ENCODE data around the gene MFNG. TPM values are rescaled to one million over a fixed set of nuclear protein-coding genes. Genes with fewer than 3 reads are reported as not detected.

The MFNG gene
- total RNA-seq, 1 donor from 2014 or later: 53.5 TPM

DNA sequence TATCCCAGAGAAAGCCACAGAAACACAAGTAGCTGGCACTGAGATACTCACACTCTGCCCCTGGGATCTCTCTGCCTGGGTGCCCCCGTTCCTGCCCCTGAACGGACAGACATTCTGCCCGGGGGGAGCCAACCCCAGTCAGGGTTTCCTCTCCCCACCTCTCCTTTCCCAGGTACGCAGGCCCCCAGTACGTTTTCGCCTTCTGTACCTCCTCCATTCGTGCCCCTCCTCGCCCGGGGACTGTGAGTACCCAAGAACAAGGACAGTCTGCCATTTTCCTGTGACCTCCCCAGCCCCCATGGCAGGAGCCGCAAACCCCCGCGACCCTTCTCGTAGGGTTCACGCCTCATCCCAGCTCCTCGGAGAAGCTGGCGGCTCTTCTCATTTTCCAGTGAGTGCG lies 29.8 kb downstream of the MFNG start:
- no peaks in the 10 kb centered on the region for H3K36me3 ChIP-seq
- H3K9me3 ChIP-seq: no peaks in the 10 kb centered on the region
- H3K27ac ChIP-seq: no peak overlapping the region
- ATAC-seq: no peak
- peaks cover 5% of the 10 kb centered on the region for H3K4me1 ChIP-seq
- no peaks in the 10 kb centered on the region for H3K27me3 ChIP-seq
- intact Hi-C loops (cut with DNase I): no loop called here
- DNase-seq: no peak
- no peak overlapping the region for H3K4me3 ChIP-seq
- TF ChIP-seq CTCF (IDR thresholded peaks at IDR 0.05): no peak

GRCh38 chr22:37455896-37456295 lies 30.3 kb downstream of the MFNG start:
- peaks cover 5% of the 10 kb centered on the region for H3K4me1 ChIP-seq
- no peaks in the 10 kb centered on the region for H3K27me3 ChIP-seq
- H3K4me3 ChIP-seq: no peak overlapping the region
- H3K9me3 ChIP-seq: no peaks in the 10 kb centered on the region
- H3K27ac ChIP-seq: no peak overlapping the region
- ATAC-seq (no peak), DNase-seq (no peak)
- intact Hi-C loops (cut with DNase I): no loop called here
- no peaks in the 10 kb centered on the region for H3K36me3 ChIP-seq
- TF ChIP-seq CTCF (IDR thresholded peaks at IDR 0.05): no peak

DNA sequence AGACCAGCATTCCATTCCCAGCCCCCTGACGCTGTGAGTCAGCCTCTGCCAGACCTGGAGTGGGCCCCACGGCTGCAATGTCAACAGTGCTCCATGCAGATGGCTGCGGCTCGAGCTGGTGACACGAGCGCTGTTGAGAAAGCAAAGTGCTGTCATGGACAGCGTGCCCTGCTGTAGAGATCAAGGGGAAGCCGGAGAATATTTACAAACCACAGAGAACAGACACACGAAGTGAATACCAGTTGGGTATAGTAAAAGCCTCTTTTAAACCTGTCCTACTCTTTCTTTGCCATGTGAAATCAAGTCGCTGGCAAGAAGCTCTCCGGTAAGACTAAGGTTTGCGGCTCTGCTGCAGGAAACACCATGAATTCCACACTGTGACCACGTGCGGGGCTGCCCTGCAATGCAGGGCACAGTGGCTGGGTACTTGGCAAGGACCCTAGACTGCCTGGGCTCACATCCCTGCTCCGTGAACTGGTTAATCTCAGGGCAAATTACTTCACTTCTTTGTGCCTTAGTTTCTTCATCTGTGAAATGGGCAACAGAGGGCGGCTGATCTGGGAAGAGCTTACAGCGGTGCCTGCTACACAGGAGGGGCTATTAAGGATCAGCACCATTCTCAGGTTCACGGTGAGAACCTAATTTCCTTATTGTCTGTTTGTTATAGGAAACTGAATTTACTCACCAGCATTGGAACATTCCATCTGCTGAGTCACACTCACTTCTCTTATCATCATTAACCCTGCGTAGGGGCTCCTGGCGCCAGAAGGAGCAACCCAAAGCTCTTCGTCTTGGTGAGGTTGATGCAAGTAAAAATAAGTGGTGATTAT lies 31.1 kb downstream of the MFNG start:
- no peak overlapping the region for H3K27ac ChIP-seq
- no peaks in the 10 kb centered on the region for H3K36me3 ChIP-seq
- no peak overlapping the region for H3K4me3 ChIP-seq
- peaks cover 5% of the 10 kb centered on the region for H3K4me1 ChIP-seq
- intact Hi-C loops (cut with DNase I): no loop called here
- ATAC-seq (peak; percentile 68), DNase-seq (peak; percentile 79)
- no peak for TF ChIP-seq CTCF (IDR thresholded peaks at IDR 0.05)
- H3K9me3 ChIP-seq: no peaks in the 10 kb centered on the region
- no peaks in the 10 kb centered on the region for H3K27me3 ChIP-seq

- no peaks in the 10 kb centered on the region for H3K27me3 ChIP-seq
- H3K4me1 ChIP-seq: peaks cover 5% of the 10 kb centered on the region
- ATAC-seq: no peak
- H3K4me3 ChIP-seq: no peak overlapping the region
- DNase-seq: no peak
- intact Hi-C loops (cut with DNase I): no loop called here
- H3K36me3 ChIP-seq: no peaks in the 10 kb centered on the region
- no peak for TF ChIP-seq CTCF (IDR thresholded peaks at IDR 0.05)
- no peaks in the 10 kb centered on the region for H3K9me3 ChIP-seq
- no peak overlapping the region for H3K27ac ChIP-seq
Observed at GRCh38 chr22:37453696-37454095, 32.5 kb downstream of the MFNG start.

DNA sequence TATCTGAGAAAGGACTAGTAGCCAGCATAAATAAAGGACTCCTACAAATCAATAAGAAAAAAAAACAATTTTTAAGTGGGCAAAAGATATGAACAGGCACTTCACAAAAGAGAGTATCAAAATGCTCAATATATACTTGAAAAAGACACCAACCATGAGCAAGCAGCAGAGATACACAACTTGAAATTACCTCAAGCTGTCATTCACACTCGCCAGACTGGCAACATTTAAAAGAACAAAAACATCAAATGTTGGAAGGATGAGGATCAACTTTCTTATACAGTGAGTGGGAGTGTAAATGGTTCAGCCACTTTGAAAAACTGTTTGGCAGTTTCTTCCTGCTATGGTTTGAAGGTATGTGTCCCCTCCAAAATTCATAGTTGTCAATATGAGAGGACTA lies 35.0 kb downstream of the MFNG start:
- H3K27ac ChIP-seq: no peak overlapping the region
- no peak for TF ChIP-seq CTCF (IDR thresholded peaks at IDR 0.05)
- no peak for DNase-seq
- H3K27me3 ChIP-seq: no peaks in the 10 kb centered on the region
- peaks cover 5% of the 10 kb centered on the region for H3K4me1 ChIP-seq
- ATAC-seq: no peak
- no peaks in the 10 kb centered on the region for H3K36me3 ChIP-seq
- no peaks in the 10 kb centered on the region for H3K9me3 ChIP-seq
- intact Hi-C loops (cut with DNase I): no loop called here
- H3K4me3 ChIP-seq: no peak overlapping the region

All from upper lobe of right lung (tissue), 1 donor.